ENCODE measurements around the gene JAZF1.

JAZF1 gene

DNA sequence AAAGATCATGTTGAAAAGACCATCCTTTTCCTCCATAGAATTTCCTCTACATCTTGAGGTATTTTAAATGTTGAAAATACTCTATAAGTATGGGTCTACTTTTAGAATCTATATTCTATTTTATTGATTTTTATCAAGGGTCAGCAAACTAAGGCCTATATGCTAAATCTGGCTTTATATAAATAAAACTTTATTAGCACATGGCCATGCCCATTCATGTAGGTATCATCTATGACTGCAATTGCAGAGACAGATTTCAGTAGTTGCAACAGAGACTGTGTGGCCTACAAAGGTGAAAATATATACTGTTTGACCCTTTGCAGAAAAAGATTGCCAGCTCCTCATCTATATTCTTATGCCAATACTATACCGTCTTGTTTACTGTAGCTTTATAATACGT is 367.9 kb downstream of the JAZF1 start:
- no peaks in the 10 kb centered on the region for H3K4me1 ChIP-seq (ENCODE audit: control insufficient read depth, insufficient read depth, low read length)
- no peak overlapping the region for H3K9ac ChIP-seq (ENCODE audit: low read length)
- H3K36me3 ChIP-seq (ENCODE audit: control insufficient read depth, insufficient read depth, low read length), result no peaks in the 10 kb centered on the region
- no peaks in the 10 kb centered on the region for H3K9me3 ChIP-seq (ENCODE audit: control insufficient read depth, low read length)
- no peaks in the 10 kb centered on the region for H3K27me3 ChIP-seq (ENCODE audit: control insufficient read depth, insufficient read depth, low read length)
- H3K4me3 ChIP-seq (ENCODE audit: low read length), result no peak overlapping the region

DNA sequence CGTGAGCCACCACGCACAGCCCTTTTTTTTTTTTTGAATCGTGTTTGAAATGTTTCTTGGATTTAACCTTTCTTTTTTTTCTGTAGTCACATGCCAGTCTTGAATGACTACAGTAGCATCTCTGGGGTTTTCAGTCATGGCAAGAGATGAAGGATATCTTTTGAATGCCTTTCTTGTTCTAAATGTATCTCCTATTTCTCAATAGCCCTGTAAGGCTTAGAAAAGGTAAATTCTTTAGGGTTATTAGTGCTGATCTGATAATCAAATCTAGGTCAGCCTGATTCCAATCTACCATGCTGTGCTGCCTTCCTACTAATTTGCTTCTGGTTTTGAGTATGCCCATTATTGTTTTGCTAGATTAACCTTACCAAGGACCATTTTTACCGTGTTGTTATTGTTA is 370.4 kb downstream of the JAZF1 start:
- no peak overlapping the region for H3K9ac ChIP-seq (ENCODE audit: low read length)
- H3K9me3 ChIP-seq (ENCODE audit: control insufficient read depth, low read length), result no peaks in the 10 kb centered on the region
- H3K27me3 ChIP-seq (ENCODE audit: control insufficient read depth, insufficient read depth, low read length), result no peaks in the 10 kb centered on the region
- H3K4me1 ChIP-seq (ENCODE audit: control insufficient read depth, insufficient read depth, low read length), result no peaks in the 10 kb centered on the region
- H3K4me3 ChIP-seq (ENCODE audit: low read length), result no peak overlapping the region
- H3K36me3 ChIP-seq (ENCODE audit: control insufficient read depth, insufficient read depth, low read length), result no peaks in the 10 kb centered on the region

- H3K4me1 ChIP-seq (ENCODE audit: control insufficient read depth, insufficient read depth, low read length), result no peaks in the 10 kb centered on the region
- H3K4me3 ChIP-seq (ENCODE audit: low read length), result no peak overlapping the region
- H3K9ac ChIP-seq (ENCODE audit: low read length), result no peak overlapping the region
- no peaks in the 10 kb centered on the region for H3K36me3 ChIP-seq (ENCODE audit: control insufficient read depth, insufficient read depth, low read length)
- no peaks in the 10 kb centered on the region for H3K27me3 ChIP-seq (ENCODE audit: control insufficient read depth, insufficient read depth, low read length)
- no peaks in the 10 kb centered on the region for H3K9me3 ChIP-seq (ENCODE audit: control insufficient read depth, low read length)
Observed at GRCh38 chr7:27808626-27809025, 372.0 kb downstream of the JAZF1 start.

DNA sequence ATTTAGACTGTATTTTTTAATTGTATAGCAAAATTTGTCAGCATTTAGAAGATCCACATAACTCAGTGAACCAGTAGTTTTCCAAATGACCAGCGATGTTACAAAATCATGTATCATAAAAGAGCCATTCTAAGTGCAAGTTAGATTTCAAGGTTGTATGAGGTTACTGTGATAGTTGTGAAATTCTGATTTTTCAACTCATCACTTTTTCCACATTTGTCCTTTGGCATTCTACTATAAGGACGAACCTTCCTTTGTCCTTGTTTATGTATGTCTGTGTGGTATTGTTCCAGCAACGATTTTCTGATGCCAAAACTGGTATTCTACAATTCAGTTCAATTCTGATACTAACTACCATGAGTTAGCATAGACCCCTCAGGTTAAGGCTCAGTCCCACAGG is 376.5 kb downstream of the JAZF1 start:
- Histone ChIP-seq H3K9ac (ENCODE audit: low read length) (no peak overlapping the region), H3K36me3 (ENCODE audit: control insufficient read depth, insufficient read depth, low read length) (no peaks in the 10 kb centered on the region), H3K4me1 (ENCODE audit: control insufficient read depth, insufficient read depth, low read length) (no peaks in the 10 kb centered on the region), H3K4me3 (ENCODE audit: low read length) (no peak overlapping the region), H3K9me3 (ENCODE audit: control insufficient read depth, low read length) (no peaks in the 10 kb centered on the region), H3K27me3 (ENCODE audit: control insufficient read depth, insufficient read depth, low read length) (no peaks in the 10 kb centered on the region)

DNA sequence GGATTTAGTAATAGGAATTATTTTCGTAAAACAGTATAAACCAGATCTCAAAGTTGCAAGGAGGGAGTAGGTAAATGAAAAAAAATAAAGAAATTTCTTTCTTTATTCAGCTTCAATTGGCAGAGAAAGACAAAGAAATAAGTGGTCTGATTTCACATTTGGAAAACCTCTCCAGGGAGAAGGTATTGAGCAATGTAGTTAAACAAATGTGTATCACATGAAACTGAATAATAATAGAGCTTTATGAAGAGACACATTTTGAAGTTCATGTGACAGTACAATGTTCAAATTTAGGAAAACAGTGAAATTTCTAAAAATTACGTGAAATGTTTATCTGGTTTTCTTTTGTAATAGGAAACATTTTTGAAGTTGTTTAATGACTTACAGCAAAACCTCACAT is 377.6 kb downstream of the JAZF1 start:
- Histone ChIP-seq H3K4me3 (ENCODE audit: low read length) (no peak overlapping the region), H3K27me3 (ENCODE audit: control insufficient read depth, insufficient read depth, low read length) (no peaks in the 10 kb centered on the region), H3K36me3 (ENCODE audit: control insufficient read depth, insufficient read depth, low read length) (no peaks in the 10 kb centered on the region), H3K9me3 (ENCODE audit: control insufficient read depth, low read length) (no peaks in the 10 kb centered on the region), H3K9ac (ENCODE audit: low read length) (no peak overlapping the region), H3K4me1 (ENCODE audit: control insufficient read depth, insufficient read depth, low read length) (no peaks in the 10 kb centered on the region)

DNA sequence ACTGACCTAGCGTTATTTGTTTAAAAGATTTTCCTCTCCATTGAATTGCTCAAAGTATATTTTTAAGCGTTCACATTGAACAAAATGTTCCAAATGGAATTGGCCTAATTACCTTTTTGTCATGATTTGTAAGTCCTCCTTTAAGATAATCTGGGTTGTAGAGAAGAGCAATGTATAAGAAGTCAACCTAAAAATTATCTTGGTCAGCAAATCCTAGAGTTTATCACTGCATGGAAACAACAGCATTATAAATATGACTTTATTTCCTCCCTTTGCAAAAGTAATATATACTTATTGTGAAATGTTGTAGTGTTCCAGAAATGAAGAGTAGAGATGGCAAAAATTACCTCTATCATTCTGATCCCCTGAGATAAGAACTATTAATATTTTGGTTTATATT is 381.4 kb downstream of the JAZF1 start:
- no peaks in the 10 kb centered on the region for H3K9me3 ChIP-seq (ENCODE audit: control insufficient read depth, low read length)
- no peaks in the 10 kb centered on the region for H3K4me1 ChIP-seq (ENCODE audit: control insufficient read depth, insufficient read depth, low read length)
- no peaks in the 10 kb centered on the region for H3K36me3 ChIP-seq (ENCODE audit: control insufficient read depth, insufficient read depth, low read length)
- H3K4me3 ChIP-seq (ENCODE audit: low read length), result no peak overlapping the region
- no peaks in the 10 kb centered on the region for H3K27me3 ChIP-seq (ENCODE audit: control insufficient read depth, insufficient read depth, low read length)
- H3K9ac ChIP-seq (ENCODE audit: low read length), result no peak overlapping the region

- Histone ChIP-seq H3K36me3 (ENCODE audit: control insufficient read depth, insufficient read depth, low read length) (no peaks in the 10 kb centered on the region), H3K4me1 (ENCODE audit: control insufficient read depth, insufficient read depth, low read length) (no peaks in the 10 kb centered on the region), H3K9me3 (ENCODE audit: control insufficient read depth, low read length) (no peaks in the 10 kb centered on the region), H3K9ac (ENCODE audit: low read length) (no peak overlapping the region), H3K27me3 (ENCODE audit: control insufficient read depth, insufficient read depth, low read length) (no peaks in the 10 kb centered on the region), H3K4me3 (ENCODE audit: low read length) (no peak overlapping the region)
Observed at GRCh38 chr7:27795977-27796376, 384.6 kb downstream of the JAZF1 start.

GRCh38 chr7:27793780-27794179 is 386.8 kb downstream of the JAZF1 start:
- Histone ChIP-seq H3K36me3 (ENCODE audit: control insufficient read depth, insufficient read depth, low read length) (no peaks in the 10 kb centered on the region), H3K4me3 (ENCODE audit: low read length) (no peak overlapping the region), H3K9me3 (ENCODE audit: control insufficient read depth, low read length) (no peaks in the 10 kb centered on the region), H3K9ac (ENCODE audit: low read length) (no peak overlapping the region), H3K27me3 (ENCODE audit: control insufficient read depth, insufficient read depth, low read length) (no peaks in the 10 kb centered on the region), H3K4me1 (ENCODE audit: control insufficient read depth, insufficient read depth, low read length) (no peaks in the 10 kb centered on the region)

DNA sequence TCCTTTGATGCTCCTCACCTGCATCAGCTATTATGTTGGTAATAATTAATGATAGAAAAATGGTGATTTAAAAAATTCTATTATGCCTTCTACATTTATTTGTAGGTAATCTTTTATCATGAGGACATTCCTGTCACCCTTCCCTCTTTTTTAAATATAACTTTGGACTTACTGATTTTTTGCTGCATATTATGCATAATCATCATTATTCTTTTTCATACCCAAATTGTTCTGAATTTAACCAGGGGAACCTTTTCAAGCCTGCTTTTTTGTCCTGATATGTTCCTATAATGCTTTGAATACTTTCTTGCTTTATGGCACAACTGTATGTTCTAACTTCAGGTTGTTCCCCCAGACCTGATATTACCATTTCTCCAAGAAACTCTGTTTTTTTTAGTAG is 392.2 kb downstream of the JAZF1 start:
- Histone ChIP-seq H3K4me1 (ENCODE audit: control insufficient read depth, insufficient read depth, low read length) (no peaks in the 10 kb centered on the region), H3K9ac (ENCODE audit: low read length) (no peak overlapping the region), H3K4me3 (ENCODE audit: low read length) (no peak overlapping the region), H3K9me3 (ENCODE audit: control insufficient read depth, low read length) (no peaks in the 10 kb centered on the region), H3K36me3 (ENCODE audit: control insufficient read depth, insufficient read depth, low read length) (peaks cover 4% of the 10 kb centered on the region), H3K27me3 (ENCODE audit: control insufficient read depth, insufficient read depth, low read length) (no peaks in the 10 kb centered on the region)

GRCh38 chr7:27784399-27785053 is 396.1 kb downstream of the JAZF1 start:
- Histone ChIP-seq H3K36me3 (ENCODE audit: control insufficient read depth, insufficient read depth, low read length) (peaks cover 4% of the 10 kb centered on the region), H3K9ac (ENCODE audit: low read length) (no peak overlapping the region), H3K27me3 (ENCODE audit: control insufficient read depth, insufficient read depth, low read length) (no peaks in the 10 kb centered on the region), H3K4me3 (ENCODE audit: low read length) (no peak overlapping the region), H3K4me1 (ENCODE audit: control insufficient read depth, insufficient read depth, low read length) (peaks cover 4% of the 10 kb centered on the region), H3K9me3 (ENCODE audit: control insufficient read depth, low read length) (no peaks in the 10 kb centered on the region)

DNA sequence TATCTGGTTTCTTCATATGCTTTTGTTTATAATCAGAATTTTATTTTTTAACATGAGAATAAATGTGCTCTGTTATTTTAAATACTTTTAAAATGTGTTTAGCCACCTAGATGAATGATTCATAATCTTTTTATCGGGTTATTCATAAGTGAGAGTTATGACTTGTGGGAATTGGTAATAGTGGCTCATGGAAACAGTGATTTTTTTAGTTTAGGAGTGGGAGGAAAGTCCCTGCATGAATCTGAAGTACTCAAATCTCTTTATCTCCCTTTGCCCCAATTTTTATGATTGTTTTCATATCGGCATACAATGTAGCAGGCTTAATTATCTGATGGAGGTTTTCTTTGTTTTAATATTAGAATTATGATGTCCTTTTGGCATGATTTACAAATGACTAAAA is 397.7 kb downstream of the JAZF1 start:
- H3K36me3 ChIP-seq (ENCODE audit: control insufficient read depth, insufficient read depth, low read length), result peaks cover 4% of the 10 kb centered on the region
- H3K9me3 ChIP-seq (ENCODE audit: control insufficient read depth, low read length), result no peaks in the 10 kb centered on the region
- no peaks in the 10 kb centered on the region for H3K27me3 ChIP-seq (ENCODE audit: control insufficient read depth, insufficient read depth, low read length)
- H3K4me3 ChIP-seq (ENCODE audit: low read length), result no peak overlapping the region
- peaks cover 4% of the 10 kb centered on the region for H3K4me1 ChIP-seq (ENCODE audit: control insufficient read depth, insufficient read depth, low read length)
- H3K9ac ChIP-seq (ENCODE audit: low read length), result no peak overlapping the region

GRCh38 chr7:27781188-27781587 is 399.4 kb downstream of the JAZF1 start:
- H3K9me3 ChIP-seq (ENCODE audit: control insufficient read depth, low read length), result no peaks in the 10 kb centered on the region
- no peak overlapping the region for H3K4me3 ChIP-seq (ENCODE audit: low read length)
- H3K36me3 ChIP-seq (ENCODE audit: control insufficient read depth, insufficient read depth, low read length), result peaks cover 4% of the 10 kb centered on the region
- H3K9ac ChIP-seq (ENCODE audit: low read length), result no peak overlapping the region
- no peaks in the 10 kb centered on the region for H3K27me3 ChIP-seq (ENCODE audit: control insufficient read depth, insufficient read depth, low read length)
- peaks cover 4% of the 10 kb centered on the region for H3K4me1 ChIP-seq (ENCODE audit: control insufficient read depth, insufficient read depth, low read length)
